Suprapubic skin (tissue), 3 donors: ENCODE results near the gene SHE.
"Not testable (repeated sequence)": the region's sequence is repeated elsewhere in the genome, so short reads cannot be mapped to it uniquely, and the experiment has no call there.

ENCODE experiments used
- CTCF ChIP-seq, 2 donors: fragments of 200-600 bp in 1 of 2; fragments of 450-650 bp in 1 of 2; sonication (generic) in 1 of 2; IDR thresholded peaks; one replicate each; pipeline ENCODE4 v1.5.1; 2016 to 2019; ENCODE audit warnings: antibody characterized with exemption in 2 of 2, mild to moderate bottlenecking in 1 of 2, moderate library complexity in 1 of 2
- POLR2A ChIP-seq, 2 donors: fragments of 450-650 bp; IDR thresholded peaks; one replicate each; pipeline ENCODE4 v1.6.1; 2017; ENCODE audit warnings: antibody characterized with exemption in 2 of 2, mild to moderate bottlenecking in 2 of 2, moderate library complexity in 2 of 2

- not testable (repeated sequence) for TF ChIP-seq CTCF, POLR2A (IDR thresholded peaks at IDR 0.05)
These were observed 15.5 kb downstream of the SHE start for GRCh38 chr1:154486756-154487155.
